Neuron (in vitro differentiated cells): ENCODE results near the gene ATP6V1E1.
"Not testable (repeated sequence)": the region's sequence is repeated elsewhere in the genome, so short reads cannot be mapped to it uniquely, and the experiment has no call there.

ENCODE experiments used
- H2AFZ ChIP-seq: one replicate; pipeline ENCODE4 v1.6.1; 2013; ENCODE audit warnings: low read depth, mild to moderate bottlenecking, inconsistent platforms, low read length, moderate library complexity
- H3K27me3 ChIP-seq: one replicate; pipeline ENCODE4 v1.6.1; 2013; ENCODE audit warnings: low read length; ENCODE audit not compliant: insufficient read depth
- H3K36me3 ChIP-seq: one replicate; pipeline ENCODE4 v1.6.1; 2013; ENCODE audit warnings: low read length; ENCODE audit not compliant: insufficient read depth
- H3K4me1 ChIP-seq: one replicate; pipeline ENCODE4 v1.6.1; 2013; ENCODE audit warnings: low read length; ENCODE audit not compliant: insufficient read depth
- H3K4me3 ChIP-seq: 2 replicates; pipeline ENCODE4 v1.5.1; 2013; ENCODE audit warnings: mild to moderate bottlenecking, low read length, moderate library complexity
- H3K9me3 ChIP-seq: one replicate; pipeline ENCODE4 v1.6.1; 2013; ENCODE audit warnings: low read length

Gene ATP6V1E1

GRCh38 chr22:17628406-17629172, at the start of gene ATP6V1E1:
ATP6V1E1 (minus strand) TSS chr22:17628749; CDS start chr22:17628635, 114 bp downstream.
- Histone ChIP-seq H3K9me3 (no peaks in the 10 kb centered on the region), H3K36me3 (peaks cover 8% of the 10 kb centered on the region), H3K4me3 (peak within 1 kb of the TSS; percentile 80), H3K4me1 (peaks cover 11% of the 10 kb centered on the region), H3K27me3 (no peaks in the 10 kb centered on the region), H2AFZ (peak within 1 kb of the TSS; percentile 30)

DNA sequence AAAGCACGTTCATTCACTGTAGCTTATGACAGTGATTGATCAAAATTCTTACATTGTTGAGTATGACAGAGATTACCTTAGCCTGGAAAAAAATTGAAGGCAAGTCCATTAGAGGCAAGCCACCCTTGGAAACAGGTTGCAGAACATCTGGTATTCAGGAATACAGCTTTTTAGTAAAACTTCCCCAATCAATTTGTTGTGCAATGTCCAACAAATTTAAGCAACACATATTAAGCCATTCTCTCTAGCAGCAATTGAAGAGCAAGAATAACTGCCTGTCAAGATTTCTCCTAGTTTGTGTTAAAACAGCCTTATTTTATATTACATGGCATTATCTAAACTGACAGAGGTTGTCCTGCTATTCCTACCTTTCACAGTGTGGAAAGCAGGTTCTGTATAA, 47.0 kb upstream of the ATP6V1E1 start:
- H3K27me3 ChIP-seq: no peaks in the 10 kb centered on the region
- peaks cover 18% of the 10 kb centered on the region for H3K4me1 ChIP-seq
- H2AFZ ChIP-seq: no peak overlapping the region
- H3K9me3 ChIP-seq: no peaks in the 10 kb centered on the region
- peaks cover 1% of the 10 kb centered on the region for H3K36me3 ChIP-seq
- no peak overlapping the region for H3K4me3 ChIP-seq

DNA sequence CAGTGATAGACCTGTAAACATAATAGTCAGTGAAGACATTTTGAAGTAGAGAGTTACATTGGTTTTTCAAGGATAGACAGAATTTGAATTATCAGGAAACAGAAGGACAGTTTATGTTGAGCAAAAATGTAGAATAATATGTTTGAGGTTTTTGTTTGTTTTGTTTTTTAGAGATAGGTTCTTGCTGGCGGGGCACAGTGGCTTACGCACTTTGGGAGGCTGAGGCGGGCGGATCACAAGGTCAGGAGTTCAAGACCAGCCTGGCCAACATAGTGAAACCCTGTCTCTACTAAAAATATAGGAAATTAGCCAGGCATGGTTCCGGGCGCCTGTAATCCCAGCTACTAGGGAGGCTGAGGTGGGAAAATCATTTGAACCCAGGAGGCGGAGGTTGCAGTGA, 45.6 kb upstream of the ATP6V1E1 start:
- Histone ChIP-seq H3K27me3 (no peaks in the 10 kb centered on the region), H3K4me1 (peaks cover 18% of the 10 kb centered on the region), H2AFZ (no peak overlapping the region), H3K36me3 (peaks cover 2% of the 10 kb centered on the region), H3K9me3 (peaks cover 3% of the 10 kb centered on the region), H3K4me3 (no peak overlapping the region)

DNA sequence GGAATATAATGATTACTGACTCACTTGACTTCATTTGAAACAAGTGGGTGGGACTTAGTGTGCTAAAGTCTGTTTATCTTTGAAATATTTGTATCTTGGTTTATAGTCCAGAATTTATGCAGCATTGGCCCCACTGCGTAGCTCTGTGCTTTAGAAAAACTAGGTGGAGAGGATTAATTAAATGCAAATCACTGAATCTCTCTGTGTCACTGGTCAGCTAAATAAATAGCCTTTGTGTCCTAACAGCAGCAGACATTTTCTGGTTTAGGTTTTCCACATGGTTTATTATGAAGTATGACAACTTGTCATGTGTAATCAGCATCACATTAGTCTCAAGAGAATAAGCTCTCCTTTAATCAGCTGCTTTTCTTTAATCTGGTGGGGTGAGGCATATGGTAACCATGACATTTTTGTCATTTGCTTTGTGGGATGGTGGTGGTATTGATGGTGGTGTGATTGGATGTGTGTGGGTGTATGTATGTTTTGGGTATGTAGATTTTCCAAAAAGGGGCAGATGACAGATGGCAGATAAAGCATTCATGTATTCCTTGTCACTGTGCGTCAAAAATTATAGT, 44.0 kb upstream of the ATP6V1E1 start:
- H3K4me1 ChIP-seq: peaks cover 18% of the 10 kb centered on the region
- no peaks in the 10 kb centered on the region for H3K27me3 ChIP-seq
- H3K36me3 ChIP-seq: peaks cover 2% of the 10 kb centered on the region
- H3K4me3 ChIP-seq: no peak overlapping the region
- no peak overlapping the region for H2AFZ ChIP-seq
- H3K9me3 ChIP-seq: peaks cover 3% of the 10 kb centered on the region

GRCh38 chr22:17671521-17672092, 43.1 kb upstream of the ATP6V1E1 start:
- not testable (repeated sequence) for H2AFZ ChIP-seq, H3K4me3 ChIP-seq, H3K36me3 ChIP-seq, H3K9me3 ChIP-seq, H3K27me3 ChIP-seq
- peaks cover 18% of the 10 kb centered on the region for H3K4me1 ChIP-seq

- H3K9me3 ChIP-seq: peaks cover 24% of the 10 kb centered on the region
- H2AFZ ChIP-seq: no peak overlapping the region
- H3K4me3 ChIP-seq: no peak overlapping the region
- H3K27me3 ChIP-seq: no peaks in the 10 kb centered on the region
- no peaks in the 10 kb centered on the region for H3K4me1 ChIP-seq
- peaks cover 31% of the 10 kb centered on the region for H3K36me3 ChIP-seq
These were observed 37.3 kb upstream of the ATP6V1E1 start for GRCh38 chr22:17665854-17666253.

GRCh38 chr22:17665248-17665647, 36.7 kb upstream of the ATP6V1E1 start:
- Histone ChIP-seq H3K36me3 (peaks cover 33% of the 10 kb centered on the region), H3K4me3 (no peak overlapping the region), H3K9me3 (peaks cover 24% of the 10 kb centered on the region), H2AFZ (no peak overlapping the region), H3K27me3 (no peaks in the 10 kb centered on the region), H3K4me1 (no peaks in the 10 kb centered on the region)

GRCh38 chr22:17664414-17665055, 36.0 kb upstream of the ATP6V1E1 start:
- Histone ChIP-seq H3K27me3 (no peaks in the 10 kb centered on the region), H3K4me3 (no peak overlapping the region), H3K4me1 (no peaks in the 10 kb centered on the region), H3K9me3 (peaks cover 24% of the 10 kb centered on the region), H2AFZ (no peak overlapping the region), H3K36me3 (peaks cover 38% of the 10 kb centered on the region)

GRCh38 chr22:17656870-17657395, 28.4 kb upstream of the ATP6V1E1 start:
- Histone ChIP-seq H3K4me3 (no peak overlapping the region), H3K9me3 (no peaks in the 10 kb centered on the region), H3K36me3 (peaks cover 30% of the 10 kb centered on the region), H3K4me1 (no peaks in the 10 kb centered on the region), H2AFZ (no peak overlapping the region), H3K27me3 (no peaks in the 10 kb centered on the region)

DNA sequence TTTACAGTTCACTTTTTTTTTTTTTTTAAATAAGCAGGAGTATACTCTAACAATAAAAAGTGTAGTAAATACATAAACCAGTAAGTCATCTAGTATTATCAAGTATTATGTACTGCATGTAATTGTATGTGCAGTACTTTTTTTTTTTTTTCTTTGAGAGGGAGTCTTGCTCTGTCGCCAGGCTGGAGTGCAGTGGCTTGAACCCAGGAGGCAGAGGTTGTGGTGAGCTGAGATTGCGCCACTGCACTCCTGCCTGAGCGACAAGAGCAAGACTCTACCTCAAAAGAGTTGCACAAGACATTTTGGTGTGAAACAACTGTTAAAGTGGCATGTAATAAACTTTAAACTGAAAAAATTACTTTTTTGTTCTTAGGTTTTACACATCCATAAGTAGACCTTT, 26.7 kb upstream of the ATP6V1E1 start:
- H3K9me3 ChIP-seq: no peaks in the 10 kb centered on the region
- H2AFZ ChIP-seq: no peak overlapping the region
- H3K27me3 ChIP-seq: no peaks in the 10 kb centered on the region
- H3K4me3 ChIP-seq: no peak overlapping the region
- H3K4me1 ChIP-seq: no peaks in the 10 kb centered on the region
- peaks cover 22% of the 10 kb centered on the region for H3K36me3 ChIP-seq

DNA sequence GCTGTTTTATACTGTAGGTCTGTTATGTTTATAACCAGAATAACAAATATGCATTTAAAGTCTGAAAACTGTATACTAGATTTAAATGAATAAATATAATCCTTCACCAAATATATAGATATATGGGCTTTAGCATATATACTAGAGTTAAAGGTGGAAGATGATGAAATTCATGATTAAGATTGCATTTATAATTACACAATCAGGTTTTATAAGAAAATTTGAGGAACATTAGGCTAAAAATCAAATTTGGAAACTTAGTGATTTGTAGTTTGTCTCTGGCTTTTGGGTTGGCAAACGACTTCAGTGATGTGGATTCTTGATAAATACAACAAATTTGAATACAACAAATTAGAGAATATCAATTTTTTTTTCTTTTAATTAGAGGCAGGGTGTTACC, 20.0 kb upstream of the ATP6V1E1 start:
- Histone ChIP-seq H3K4me1 (no peaks in the 10 kb centered on the region), H3K36me3 (peaks cover 4% of the 10 kb centered on the region), H3K9me3 (no peaks in the 10 kb centered on the region), H2AFZ (no peak overlapping the region), H3K4me3 (no peak overlapping the region), H3K27me3 (no peaks in the 10 kb centered on the region)

GRCh38 chr22:17647991-17648390, 19.4 kb upstream of the ATP6V1E1 start:
- Histone ChIP-seq H3K27me3 (no peaks in the 10 kb centered on the region), H2AFZ (no peak overlapping the region), H3K4me1 (no peaks in the 10 kb centered on the region), H3K9me3 (no peaks in the 10 kb centered on the region), H3K4me3 (no peak overlapping the region), H3K36me3 (peaks cover 4% of the 10 kb centered on the region)

DNA sequence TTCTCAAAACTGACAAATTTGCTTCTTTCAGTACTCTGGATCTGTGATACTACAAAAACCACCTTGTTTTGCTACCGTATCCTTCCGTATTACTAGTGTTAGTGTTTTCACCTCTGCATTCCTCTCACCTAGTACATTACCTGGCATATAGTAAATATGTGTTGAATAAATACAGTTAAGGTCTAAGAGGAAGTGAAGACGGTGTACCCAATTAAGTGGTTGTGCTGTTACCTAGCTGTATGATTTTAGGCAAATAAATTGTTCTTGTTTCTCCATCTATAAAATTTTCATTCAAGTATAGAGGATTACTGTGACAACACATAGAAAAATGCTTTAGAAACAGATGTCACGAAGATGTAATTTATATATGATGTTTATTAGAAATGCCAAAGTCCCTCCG, 18.9 kb upstream of the ATP6V1E1 start:
- Histone ChIP-seq H3K4me3 (no peak overlapping the region), H3K36me3 (peaks cover 4% of the 10 kb centered on the region), H3K27me3 (no peaks in the 10 kb centered on the region), H2AFZ (no peak overlapping the region), H3K9me3 (no peaks in the 10 kb centered on the region), H3K4me1 (no peaks in the 10 kb centered on the region)
